Stomach smooth muscle (tissue), 2 donors: ENCODE results near the gene SREBF2.
"Not testable (repeated sequence)": the region's sequence is repeated elsewhere in the genome, so short reads cannot be mapped to it uniquely, and the experiment has no call there.

ENCODE experiments used
- H3K27ac ChIP-seq: one replicate; pipeline ENCODE4 v1.7.0; 2013; ENCODE audit warnings: mild to moderate bottlenecking, low read length, inconsistent platforms
- H3K27me3 ChIP-seq, 2 donors: one replicate each; pipeline ENCODE4 v1.7.0; 2013; ENCODE audit warnings: low read length in 2 of 2; ENCODE audit not compliant: insufficient read depth in 2 of 2, control insufficient read depth in 1 of 2
- H3K36me3 ChIP-seq, 2 donors: one replicate each; pipeline ENCODE4 v1.7.0; 2013; ENCODE audit warnings: low read length in 2 of 2; ENCODE audit not compliant: control insufficient read depth in 2 of 2, insufficient read depth in 2 of 2
- H3K4me1 ChIP-seq: one replicate; pipeline ENCODE4 v1.7.0; 2013; ENCODE audit warnings: low read length; ENCODE audit not compliant: control insufficient read depth, insufficient read depth
- H3K4me3 ChIP-seq, 2 donors: one replicate each; pipeline ENCODE4 v1.7.0; 2013; ENCODE audit warnings: low read length in 2 of 2
- H3K9ac ChIP-seq, 2 donors: one replicate each; pipeline ENCODE4 v1.7.0; 2013; ENCODE audit warnings: low read length in 2 of 2, mild to moderate bottlenecking in 1 of 2
- H3K9me3 ChIP-seq, 2 donors: one replicate each; pipeline ENCODE4 v1.7.0; 2013; ENCODE audit warnings: low read length in 2 of 2; ENCODE audit not compliant: control insufficient read depth in 2 of 2
- donor health status: healthy.
- donor health status: Pancreatic carcinoma.

The SREBF2 gene

DNA sequence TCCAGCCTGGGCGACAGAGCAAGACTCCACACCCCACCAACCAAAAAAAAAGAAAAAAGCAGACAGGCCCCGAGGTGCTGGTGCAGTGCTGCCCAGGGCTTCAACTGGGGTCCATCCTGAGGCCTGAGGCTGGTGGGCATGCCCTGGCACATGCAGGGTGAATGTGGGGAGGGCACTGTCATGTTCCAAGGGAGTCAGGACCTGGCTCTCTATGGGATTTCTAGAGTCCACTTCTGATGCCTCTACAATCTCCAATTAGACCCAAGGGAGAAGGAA lies 103.9 kb downstream of the SREBF2 start:
- H3K4me1 ChIP-seq, result peaks cover 16% of the 10 kb centered on the region

DNA sequence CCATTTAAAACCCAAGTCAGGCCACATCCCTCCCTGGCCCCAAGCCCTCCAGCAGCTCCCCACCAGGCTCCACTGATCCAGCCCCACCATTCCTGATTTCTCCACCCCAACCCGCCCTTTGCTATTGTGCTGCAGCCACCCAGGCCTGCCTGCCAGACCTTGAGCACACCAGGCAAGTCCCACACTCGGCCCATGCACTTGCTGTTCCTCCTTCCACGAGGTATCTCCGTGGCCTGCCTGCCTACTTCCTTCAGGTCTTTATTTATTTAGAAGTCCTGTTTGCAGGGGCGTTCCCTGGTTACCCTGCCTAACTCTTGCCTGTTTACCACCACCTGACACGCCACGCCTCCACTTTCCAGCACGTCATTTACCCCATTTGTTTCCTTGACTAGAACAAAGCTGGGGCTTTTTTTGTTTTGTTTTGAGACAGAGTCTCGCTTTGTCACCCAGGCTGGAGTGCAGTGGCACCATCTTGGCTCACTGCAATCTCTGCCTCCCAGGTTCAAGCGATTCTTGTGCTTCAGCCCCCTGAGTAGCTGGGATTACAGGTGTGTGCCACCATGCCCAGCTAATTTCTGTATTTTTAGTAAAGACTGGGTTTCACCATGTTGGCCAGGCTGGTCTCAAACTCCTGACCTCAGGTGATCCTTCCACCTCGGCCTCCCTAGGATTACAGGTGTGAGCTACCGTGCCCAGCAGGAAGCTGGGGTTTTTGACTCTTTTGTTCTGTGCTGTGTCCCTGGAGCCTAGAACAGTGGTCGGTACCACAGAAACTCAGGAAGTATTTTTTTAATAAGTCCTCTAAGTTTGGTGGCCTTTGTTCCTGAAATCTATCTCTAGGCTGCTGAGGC lies 107.3 kb downstream of the SREBF2 start:
- Histone ChIP-seq H3K9ac (peak overlapping the region in 1 of 2 donors; percentile 42), H3K27ac (peak overlapping the region; percentile 53)

More for the DNA sequence above, 103.9 kb downstream of the SREBF2 start:
- Histone ChIP-seq H3K4me3 (no peak overlapping the region), H3K27me3 (no peaks in the 10 kb centered on the region), H3K36me3 (no peaks in the 10 kb centered on the region), H3K27ac (no peak overlapping the region), H3K9ac (no peak overlapping the region), H3K9me3 (no peaks in the 10 kb centered on the region)

DNA sequence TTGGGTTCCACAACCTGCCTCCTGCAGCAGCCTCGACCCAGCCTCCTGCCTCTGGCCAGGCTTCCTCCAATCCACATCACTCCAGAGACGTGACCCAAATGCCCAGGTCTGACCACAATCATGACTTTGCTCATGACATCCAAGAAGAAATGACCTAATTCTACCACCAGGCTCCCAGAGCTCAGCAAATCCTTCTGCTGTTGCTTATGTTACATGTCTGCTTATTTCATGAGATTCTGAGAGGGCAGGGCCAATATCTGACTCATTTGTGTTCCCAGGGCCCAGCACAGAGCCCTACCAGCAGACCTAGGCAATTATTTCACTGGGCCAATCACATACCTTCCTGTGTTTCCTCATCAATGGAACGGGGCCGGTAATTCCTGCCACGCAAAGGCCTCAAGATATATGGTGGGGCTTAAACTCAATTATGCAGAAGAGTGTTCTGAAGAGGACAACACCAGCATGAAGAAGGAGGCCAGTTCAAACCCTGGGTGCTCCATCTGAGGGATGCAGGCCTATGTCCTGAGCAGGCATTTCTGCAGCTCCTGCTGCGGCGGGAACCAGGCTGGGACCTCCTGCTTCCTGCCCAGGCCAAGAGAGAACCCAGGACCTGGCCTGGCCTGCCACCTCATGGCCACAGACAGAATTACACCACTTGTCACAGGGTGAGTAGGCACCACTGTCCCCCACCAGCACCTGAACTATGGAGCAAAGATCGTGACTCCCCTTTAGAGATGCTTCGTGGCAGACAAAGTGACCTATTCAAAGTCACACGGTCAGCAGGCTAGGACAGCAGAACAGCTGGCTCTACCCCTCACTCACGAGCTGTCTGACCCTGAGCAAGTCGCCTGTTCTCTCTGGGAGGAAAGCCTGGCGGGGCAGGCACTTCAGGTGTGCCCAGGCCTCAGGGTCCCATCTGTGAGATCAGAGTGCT lies 108.2 kb downstream of the SREBF2 start:
- H3K4me3 ChIP-seq, result peak overlapping the region in 1 of 2 donors; percentile 22
- H3K9me3 ChIP-seq, result no peaks in the 10 kb centered on the region
- peaks cover 22% of the 10 kb centered on the region for H3K4me1 ChIP-seq
- no peaks in the 10 kb centered on the region for H3K27me3 ChIP-seq
- peak overlapping the region in 1 of 2 donors; percentile 29 for H3K9ac ChIP-seq
- no peaks in the 10 kb centered on the region for H3K36me3 ChIP-seq
- H3K27ac ChIP-seq, result peak overlapping the region; percentile 53

More for the DNA sequence above, 107.3 kb downstream of the SREBF2 start:
- H3K36me3 ChIP-seq, result no peaks in the 10 kb centered on the region
- H3K4me3 ChIP-seq, result no peak overlapping the region
- H3K27me3 ChIP-seq, result no peaks in the 10 kb centered on the region
- peaks cover 16% of the 10 kb centered on the region for H3K4me1 ChIP-seq
- no peaks in the 10 kb centered on the region for H3K9me3 ChIP-seq

DNA sequence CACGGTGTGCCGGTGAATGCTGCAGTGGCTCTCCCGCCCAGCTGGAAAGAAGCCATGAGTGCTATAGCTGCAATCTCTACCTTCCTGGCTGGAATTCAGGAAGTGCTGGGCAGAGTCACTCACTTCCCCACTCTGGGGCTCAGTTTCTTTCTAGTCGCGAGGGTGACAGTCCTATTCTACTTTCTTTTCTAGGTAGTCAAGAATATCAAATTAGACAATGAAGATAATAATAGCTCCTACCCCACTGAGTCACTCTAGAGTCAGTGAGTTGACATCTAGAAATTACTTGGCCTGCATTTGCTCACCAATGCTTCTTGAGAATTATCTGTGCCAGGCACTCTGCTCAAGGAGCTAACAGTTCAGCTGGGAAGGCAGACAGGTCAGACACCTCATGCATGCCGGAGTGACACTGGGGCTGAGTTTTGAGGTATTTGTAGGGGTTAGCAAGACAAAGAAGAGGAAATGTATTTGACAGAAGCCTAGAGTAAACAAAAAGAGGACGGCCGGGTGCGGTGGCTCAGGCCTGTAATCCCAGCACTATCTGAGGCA lies 110.8 kb downstream of the SREBF2 start:
- H3K4me3 ChIP-seq, result no peak overlapping the region
- H3K9ac ChIP-seq, result no peak overlapping the region
- no peak overlapping the region for H3K27ac ChIP-seq
- peaks cover 25% of the 10 kb centered on the region for H3K4me1 ChIP-seq
- H3K9me3 ChIP-seq, result no peaks in the 10 kb centered on the region
- H3K36me3 ChIP-seq, result no peaks in the 10 kb centered on the region
- H3K27me3 ChIP-seq, result no peaks in the 10 kb centered on the region

DNA sequence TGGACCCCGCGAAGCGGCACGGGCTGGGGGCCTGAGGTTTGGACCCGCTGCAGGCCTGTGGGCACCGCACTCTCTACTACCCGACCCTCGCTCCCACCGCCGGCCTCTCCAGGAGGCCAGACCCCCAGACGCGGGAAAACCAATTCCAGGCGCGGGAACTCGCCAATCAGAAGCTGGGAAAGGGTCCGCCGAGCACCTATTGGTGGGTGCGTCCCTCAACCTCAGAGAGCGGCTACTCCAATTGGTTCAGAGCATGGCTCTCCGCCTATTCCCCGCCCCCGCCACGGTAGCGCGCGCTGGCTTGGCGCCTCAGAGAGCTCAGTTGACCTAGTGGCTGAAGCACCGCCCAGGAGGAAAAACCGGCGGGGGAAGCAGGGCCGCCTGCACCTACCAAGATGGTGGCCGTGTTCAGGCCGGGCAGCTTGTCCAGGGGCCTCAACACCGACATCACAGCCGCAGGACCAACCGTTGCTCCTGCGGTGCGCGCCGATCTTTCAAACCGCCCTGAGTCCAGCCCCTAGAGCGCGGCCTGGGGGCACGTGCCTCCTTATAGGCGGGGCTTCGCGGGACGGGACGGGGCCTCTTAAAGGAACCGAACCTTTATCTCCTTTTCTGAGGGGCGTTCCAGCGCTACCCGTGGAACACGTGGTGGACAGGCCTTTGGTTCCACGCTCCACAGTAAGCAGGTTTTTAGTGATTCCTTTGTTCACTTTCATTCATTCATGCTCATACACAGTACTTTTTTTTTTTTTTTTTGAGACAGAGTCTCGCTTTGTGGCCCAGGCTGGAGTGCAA lies 113.9 kb downstream of the SREBF2 start, which contains the start of gene CENPM:
CENPM (minus strand) TSS at position 524 of the 795 bp plus-strand sequence; CDS start at position 448, 76 bp downstream.
- Histone ChIP-seq H3K4me1 (peaks cover 14% of the 10 kb centered on the region), H3K36me3 (no peaks in the 10 kb centered on the region), H3K27ac (no peak within 1 kb of the TSS), H3K9me3 (no peaks in the 10 kb centered on the region), H3K27me3 (peaks cover 0 to 4% of the 10 kb centered on the region in 2 donors), H3K4me3 (peak within 1 kb of the TSS; percentile 89), H3K9ac (peak within 1 kb of the TSS; percentile 47)

DNA sequence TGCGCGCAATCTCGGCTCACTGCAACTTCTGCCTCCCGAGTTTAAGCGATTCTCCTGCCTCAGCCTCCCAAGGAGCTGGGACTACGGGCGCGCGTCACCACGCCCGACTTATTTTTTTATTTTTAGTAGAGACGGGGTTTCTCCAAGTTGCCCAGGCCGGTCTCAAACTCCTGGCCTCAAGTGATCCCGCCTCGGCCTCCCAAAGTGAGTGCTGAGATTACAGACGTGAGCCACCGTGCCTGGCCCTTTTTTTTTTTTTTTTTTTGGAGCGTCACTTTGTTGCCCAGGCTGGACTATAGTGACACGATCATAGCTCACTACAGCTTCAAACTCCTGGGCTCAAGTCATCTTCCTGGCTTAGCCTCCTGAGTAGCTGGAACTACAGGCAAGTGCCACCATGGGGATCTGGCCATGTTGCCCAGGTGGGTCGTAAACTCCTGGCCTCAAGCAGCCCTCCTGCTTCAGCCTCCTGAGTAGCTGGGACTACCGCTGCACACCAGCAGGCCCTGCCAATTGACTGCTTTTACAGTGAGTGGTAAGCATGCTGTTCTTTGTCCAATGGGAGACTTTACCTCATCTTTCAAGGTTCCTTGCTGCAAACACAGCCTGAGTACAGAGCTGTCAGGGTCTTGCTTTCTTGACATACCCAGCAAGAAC lies 114.6 kb downstream of the SREBF2 start:
- H3K36me3 ChIP-seq, result no peaks in the 10 kb centered on the region
- peak overlapping the region; percentile 89 for H3K4me3 ChIP-seq
- H3K9me3 ChIP-seq, result no peaks in the 10 kb centered on the region
- H3K27me3 ChIP-seq, result peaks cover 0 to 5% of the 10 kb centered on the region in 2 donors
- H3K27ac ChIP-seq, result no peak overlapping the region
- peaks cover 14% of the 10 kb centered on the region for H3K4me1 ChIP-seq
- peak overlapping the region in 1 of 2 donors; percentile 39 for H3K9ac ChIP-seq

DNA sequence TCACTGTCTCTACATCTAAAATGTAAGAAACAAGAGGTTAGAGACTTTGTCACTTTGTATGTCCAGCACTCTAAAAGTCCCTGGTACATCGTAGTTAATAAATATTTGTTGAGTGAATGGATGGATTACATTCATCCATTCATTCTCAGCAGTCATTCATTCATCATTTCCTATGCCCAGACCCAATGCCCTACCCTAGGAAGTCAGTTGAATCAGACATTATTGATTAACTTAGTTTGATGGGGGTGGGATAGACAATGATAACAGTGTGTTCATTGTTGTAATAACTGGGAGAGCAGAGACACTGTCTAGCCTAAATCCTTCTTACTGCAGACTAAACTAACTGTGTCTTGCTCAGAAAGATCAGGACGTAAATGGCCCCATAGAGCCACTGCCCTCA lies 115.2 kb downstream of the SREBF2 start:
- H3K27me3 ChIP-seq, result peaks cover 0 to 5% of the 10 kb centered on the region in 2 donors
- H3K4me3 ChIP-seq, result no peak overlapping the region
- H3K9me3 ChIP-seq, result no peaks in the 10 kb centered on the region
- H3K4me1 ChIP-seq, result peaks cover 14% of the 10 kb centered on the region
- H3K27ac ChIP-seq, result no peak overlapping the region
- no peak overlapping the region for H3K9ac ChIP-seq
- H3K36me3 ChIP-seq, result no peaks in the 10 kb centered on the region

DNA sequence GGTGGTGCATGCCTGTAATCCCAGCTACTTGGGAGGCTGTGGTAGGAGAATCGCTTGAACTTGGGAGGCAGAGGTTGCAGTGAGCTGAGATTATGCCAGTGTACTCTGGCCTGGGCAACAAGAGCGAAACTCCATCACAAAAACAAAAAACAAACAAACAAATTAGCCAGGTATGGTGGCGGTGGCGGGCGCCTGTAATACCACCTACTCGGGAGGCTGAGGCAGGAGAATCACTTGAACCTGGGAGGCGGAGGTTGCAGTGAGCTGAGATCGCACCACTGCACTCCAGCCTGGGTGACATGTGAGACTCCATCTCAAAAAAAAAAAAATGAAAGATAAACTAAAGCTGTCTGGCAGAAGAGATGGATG lies 116.0 kb downstream of the SREBF2 start:
- H3K27ac ChIP-seq, H3K9me3 ChIP-seq, H3K4me3 ChIP-seq, H3K27me3 ChIP-seq, H3K36me3 ChIP-seq, H3K9ac ChIP-seq: not testable (repeated sequence)
- H3K4me1 ChIP-seq, result peaks cover 14% of the 10 kb centered on the region

DNA sequence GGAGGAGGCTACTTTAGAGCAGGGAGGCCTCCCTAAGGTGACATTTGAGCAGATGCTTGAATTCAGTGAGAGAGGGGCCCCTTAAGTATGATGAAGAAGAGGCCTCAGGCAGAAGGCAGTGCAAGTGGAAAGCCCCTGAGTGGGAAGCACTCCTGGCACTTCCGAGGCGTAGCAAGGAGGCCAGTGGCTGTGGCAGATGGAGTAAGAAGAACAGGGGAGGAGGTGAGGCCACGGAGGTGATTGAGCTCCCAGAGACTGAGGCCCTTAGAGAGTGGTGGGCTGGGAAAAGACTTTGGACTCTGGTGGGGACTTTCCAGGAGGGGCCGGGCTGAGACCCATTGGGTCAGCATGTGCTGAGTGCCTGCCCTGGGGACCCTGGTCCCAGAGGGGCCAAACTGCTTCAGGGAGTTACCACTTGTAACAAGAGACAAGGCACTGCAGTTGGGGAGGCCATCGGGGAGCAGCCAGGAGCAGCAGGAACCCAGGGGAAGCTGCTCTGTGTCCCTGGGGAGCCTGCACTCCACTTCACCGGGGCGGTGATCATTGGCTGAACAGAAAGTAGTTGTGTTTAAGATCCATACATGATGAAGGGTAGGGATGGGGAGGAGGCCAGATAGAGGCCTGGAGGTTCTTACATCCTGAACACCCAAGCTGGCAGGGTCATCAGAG lies 116.5 kb downstream of the SREBF2 start:
- Histone ChIP-seq H3K27me3 (peaks cover 0 to 5% of the 10 kb centered on the region in 2 donors), H3K9me3 (no peaks in the 10 kb centered on the region), H3K27ac (no peak overlapping the region), H3K4me3 (no peak overlapping the region), H3K9ac (no peak overlapping the region), H3K4me1 (peaks cover 14% of the 10 kb centered on the region), H3K36me3 (no peaks in the 10 kb centered on the region)
